HG03159 (cell line): ENCODE data around the gene RNF126.
A peak's percentile ranks its signal among the peaks of the same experiment; 100 is the strongest.
"Not testable (repeated sequence)": the region's sequence is repeated elsewhere in the genome, so short reads cannot be mapped to it uniquely, and the experiment has no call there.

Source experiments
- ATAC-seq: cut with Tn5 transposase; IDR thresholded peaks from one replicate; pipeline ENCODE4 v1.9.1; 2021; ENCODE audit warnings: mild to moderate bottlenecking, moderate library complexity; ENCODE audit not compliant: unreplicated experiment

Gene RNF126

DNA sequence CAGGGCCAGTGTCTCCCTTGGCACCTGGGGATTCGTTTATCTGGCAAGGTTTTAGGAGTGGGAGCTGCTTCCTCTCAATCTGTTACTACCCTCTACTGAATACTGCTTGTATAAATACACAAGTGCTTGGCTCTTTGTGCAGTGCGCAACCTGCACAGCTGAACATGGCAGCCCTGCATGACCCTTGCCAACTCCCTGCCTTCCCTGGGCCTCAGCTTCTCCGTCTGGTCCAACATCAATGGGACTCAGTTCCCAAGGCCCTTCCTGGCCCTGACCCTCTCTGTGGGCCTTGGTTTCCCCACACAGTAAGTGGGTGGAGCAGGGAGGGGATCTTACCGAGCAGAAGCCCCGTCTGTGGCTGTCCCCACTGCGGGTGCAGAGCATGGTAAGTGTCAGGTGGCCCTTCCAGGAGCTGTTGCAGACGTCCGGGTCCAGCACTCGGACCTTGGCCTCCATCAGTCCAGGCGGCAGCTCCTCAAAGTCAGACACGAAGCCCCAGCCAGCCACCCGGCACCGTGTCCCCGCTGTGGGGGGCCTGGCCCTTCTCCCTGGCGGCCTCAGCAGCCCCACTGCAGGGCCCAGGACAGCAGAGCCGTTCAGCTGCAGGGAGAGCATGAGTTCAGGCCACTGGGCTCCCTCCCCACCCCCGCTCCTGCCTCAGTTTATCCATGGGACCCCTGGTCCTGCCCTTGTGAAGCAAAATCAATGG lies 23.7 kb upstream of the RNF126 start:
- ATAC-seq, result no peak

DNA sequence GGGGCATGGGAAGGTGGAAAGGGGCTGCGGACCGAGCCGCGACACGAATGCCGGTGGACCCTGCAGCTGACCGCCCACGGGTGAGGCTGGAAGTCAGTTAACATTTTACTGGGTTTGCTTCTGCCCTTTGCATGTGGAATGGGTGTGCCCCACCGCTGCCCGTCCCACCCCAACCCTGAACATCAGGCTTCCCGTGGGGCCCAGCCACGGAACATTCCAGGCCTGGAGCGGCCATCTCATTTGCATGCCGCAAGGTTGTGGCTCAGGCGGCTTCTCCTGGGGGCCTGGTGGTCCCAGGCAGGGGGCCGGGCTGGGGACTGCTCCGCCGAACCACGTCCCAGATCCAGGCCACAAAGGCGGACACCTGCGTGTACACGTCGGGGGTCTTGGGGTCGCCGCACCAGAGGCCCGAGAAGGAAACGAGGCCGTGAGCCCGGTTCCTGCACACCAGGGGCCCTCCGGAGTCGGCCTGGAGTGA lies 22.5 kb upstream of the RNF126 start:
- ATAC-seq, result no peak

DNA sequence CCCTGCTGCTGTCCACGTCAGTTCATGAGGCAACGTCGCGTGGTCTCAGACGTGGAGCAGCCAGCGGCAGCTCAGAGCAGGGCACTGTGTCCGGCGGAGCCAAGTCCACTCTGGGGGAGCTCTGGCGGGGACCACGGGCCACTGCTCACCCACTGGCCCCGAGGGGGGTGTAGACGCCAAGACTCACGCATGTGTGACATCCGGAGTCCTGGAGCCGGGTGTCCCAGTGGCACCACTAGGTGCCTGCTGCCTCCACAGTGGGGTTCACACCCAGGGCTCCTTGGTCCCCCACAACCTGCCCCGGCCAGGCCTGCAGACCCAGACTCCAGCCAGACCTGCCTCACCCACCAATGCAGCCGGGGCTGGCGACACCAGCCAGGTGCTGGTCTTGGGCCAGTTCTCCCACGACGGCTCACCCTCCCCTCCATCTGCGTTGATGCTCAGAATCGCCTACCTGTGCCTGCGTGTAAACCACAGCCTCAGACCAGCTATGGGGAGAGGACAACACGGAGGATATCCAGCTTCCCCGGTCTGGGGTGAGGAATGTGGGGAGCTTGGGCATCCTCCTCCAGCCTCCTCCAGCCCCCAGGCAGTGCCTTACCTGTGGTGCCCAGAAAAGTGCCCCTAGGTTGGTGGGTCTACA lies 19.8 kb upstream of the RNF126 start:
- no peak for ATAC-seq

DNA sequence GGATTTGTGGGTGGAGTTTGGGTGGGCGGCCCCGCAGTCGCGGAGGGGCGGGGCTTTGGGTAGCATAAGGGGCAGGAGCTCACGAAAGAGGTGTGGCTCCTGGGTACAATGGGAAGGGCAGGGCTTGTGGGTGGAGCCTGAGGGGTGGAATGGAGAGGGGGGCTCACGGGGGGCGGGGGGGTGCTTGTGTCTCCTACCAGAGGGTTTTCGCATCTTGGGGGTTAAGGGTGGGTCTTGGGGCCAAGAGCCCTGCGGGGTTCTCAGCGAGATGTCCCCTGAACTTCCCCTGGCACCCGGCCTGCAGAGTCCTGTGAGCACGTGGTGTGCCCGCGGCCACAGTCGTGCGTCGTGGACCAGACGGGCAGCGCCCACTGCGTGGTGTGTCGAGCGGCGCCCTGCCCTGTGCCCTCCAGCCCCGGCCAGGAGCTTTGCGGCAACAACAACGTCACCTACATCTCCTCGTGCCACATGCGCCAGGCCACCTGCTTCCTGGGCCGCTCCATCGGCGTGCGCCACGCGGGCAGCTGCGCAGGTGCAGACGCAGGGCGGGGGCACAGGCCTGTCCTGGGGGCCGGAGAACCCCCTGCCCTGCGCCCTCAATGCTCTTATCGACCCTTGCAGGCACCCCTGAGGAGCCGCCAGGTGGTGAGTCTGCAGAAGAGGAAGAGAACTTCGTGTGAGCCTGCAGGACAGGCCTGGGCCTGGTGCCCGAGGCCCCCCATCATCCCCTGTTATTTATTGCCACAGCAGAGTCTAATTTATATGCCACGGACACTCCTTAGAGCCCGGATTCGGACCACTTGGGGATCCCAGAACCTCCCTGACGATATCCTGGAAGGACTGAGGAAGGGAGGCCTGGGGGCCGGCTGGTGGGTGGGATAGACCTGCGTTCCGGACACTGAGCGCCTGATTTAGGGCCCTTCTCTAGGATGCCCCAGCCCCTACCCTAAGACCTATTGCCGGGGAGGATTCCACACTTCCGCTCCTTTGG lies 18.3 kb upstream of the RNF126 start:
- ATAC-seq, result no peak

DNA sequence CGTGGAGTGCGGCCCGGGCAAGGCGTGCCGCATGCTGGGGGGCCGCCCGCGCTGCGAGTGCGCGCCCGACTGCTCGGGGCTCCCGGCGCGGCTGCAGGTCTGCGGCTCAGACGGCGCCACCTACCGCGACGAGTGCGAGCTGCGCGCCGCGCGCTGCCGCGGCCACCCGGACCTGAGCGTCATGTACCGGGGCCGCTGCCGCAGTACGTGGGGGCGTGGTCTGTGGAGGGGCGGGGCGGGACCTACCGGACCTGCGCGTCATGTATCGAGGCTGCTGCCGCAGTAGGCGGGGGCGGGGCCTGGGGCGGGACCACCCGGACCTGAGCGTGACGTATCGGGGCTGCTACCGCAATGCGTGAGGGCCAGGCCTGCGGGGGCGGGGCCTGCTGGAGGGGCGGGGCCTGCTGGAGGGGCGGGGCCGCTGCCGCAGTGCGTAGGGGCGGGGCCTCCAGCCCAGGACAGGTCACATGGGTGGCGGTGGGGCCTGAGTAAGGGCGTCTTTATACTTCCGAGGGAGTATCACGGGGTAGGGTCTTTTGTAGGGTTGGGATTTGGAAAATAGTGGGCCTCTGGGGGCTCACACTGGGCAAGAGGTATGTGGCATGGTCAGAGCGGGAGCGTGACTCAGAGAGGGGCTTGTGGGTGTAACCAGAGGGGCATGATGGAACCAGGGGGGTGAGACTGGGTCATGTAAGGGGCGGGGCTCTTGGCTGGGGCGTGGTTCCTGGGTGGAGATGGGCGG lies 17.4 kb upstream of the RNF126 start:
- peak; percentile 71 for ATAC-seq

DNA sequence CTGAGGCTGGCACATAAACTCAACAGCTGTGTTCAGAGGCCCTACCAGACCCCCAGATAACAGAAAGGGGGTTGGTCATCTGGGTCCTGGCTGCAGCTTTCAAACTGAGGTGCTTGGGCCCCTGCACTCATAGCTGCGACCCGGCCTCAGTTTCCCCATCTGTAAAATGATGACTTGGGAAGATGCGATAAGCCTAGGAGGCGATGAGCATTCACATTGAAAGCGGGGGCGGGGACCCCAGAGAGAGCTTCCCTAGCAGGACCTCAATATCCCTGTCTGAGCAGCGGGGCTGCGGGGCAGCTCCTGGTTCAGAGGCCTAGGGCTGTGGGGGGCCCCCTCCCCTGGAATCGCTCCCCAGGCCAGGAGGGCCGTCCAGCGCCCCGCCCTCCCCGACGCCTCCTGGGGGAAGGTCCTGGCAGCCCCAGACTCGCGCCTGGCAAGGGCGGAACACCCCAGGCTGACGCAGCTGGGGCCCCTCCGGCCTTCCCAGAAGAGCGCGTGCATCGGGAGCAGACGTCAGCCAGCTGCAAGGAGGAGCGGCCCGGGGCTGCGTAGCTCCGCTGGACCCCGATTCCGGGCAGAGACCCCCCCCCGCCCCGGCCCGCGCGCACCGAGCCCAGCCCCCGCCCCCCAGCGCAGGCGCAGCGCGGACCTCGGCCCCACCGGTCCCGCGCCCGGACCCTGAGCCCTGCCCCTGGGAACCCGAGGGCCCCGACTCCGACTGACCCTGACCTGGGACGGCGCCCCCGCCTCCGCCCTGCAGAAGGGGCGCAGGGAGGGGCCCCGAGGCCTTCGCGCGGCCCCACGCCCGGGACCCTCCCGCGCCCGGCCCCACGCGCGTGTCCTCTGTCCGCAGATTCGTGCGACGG lies 16.6 kb upstream of the RNF126 start:
- peak; percentile 9 for ATAC-seq

DNA sequence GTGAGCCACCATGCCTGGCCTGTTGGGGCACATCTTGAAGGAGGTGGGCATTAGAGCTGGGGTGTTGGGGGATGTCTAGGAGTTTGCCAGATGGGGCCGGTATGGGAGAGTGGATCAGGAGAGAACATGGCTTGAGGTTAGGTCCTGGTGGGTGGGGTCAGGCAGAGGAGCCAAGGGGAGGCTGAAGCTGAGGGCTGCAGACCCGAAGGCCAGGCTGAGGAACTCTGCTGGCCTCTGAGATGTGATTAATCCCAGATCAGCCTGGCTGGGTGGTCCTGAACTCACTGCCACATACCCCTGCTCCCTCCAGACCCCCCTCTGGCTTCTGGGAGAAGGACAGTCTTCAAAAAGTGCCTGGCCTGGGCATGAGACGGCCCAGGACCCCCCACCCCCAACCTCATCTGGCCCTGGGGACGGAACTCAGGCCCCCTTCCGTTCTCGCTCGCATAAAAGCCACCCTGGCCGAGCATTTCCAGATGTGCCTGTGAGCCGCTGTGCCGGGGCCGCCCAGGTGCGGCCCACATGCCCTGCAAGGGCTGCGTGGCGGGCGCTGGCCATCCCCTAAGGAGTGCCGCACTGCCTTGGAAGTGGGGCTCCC lies 15.9 kb upstream of the RNF126 start:
- ATAC-seq, result no peak

DNA sequence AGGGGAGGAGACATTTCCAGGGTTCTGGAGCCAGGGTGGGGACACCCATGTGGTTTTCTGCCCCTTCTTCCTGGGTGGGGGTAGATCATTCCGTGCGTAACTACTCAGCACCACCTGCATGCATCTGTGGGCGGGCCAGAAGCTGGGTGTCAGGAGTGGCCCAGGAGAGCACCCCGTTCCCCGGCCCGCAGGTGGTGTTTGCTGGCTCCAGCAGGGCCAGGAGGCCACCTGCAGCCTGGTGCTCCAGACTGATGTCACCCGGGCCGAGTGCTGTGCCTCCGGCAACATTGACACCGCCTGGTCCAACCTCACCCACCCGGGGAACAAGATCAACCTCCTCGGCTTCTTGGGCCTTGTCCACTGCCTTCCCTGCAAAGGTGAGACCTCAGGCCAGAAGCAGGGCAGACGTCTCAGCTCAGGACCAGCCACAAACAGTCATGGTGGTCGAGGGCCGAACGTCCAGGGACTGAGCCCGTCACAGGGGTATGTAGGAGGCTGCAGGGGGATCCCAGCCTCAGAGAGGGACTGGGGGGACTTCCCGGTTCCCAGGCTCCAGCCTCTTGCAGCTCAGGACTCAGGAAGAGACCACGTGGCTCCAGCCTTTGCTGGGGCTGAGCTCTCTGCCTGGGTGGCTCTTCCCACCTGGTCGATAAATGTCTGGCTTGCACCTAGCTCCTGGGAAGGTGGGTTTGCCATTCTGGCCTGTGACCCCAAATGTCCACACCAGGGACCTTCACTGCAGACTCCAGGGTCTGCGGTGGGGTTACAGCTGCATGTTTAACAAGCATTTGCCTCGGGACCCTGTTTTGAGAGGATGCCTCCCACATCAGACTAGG lies 14.8 kb upstream of the RNF126 start:
- ATAC-seq, result no peak

DNA sequence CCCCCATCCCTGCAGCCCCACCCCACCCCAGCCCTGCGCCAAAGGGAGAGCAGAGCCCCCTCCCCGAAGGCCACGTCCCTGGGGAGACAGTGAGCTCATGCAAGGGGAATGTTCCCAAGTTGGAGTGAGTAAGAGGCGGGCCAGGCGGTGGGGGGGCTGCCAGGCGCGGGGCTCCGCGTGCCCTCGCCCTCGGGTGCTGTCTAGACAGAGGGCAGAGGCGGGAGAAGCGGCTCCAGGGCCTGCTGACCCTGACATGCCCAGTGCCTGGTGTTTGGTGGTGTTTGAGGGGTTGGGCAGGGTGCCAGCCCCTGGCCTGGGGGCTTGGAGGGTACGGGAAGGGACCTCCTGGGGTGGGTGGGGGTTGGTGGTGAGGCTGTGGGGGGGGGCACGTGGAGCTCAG lies 14.2 kb upstream of the RNF126 start:
- ATAC-seq, result no peak

DNA sequence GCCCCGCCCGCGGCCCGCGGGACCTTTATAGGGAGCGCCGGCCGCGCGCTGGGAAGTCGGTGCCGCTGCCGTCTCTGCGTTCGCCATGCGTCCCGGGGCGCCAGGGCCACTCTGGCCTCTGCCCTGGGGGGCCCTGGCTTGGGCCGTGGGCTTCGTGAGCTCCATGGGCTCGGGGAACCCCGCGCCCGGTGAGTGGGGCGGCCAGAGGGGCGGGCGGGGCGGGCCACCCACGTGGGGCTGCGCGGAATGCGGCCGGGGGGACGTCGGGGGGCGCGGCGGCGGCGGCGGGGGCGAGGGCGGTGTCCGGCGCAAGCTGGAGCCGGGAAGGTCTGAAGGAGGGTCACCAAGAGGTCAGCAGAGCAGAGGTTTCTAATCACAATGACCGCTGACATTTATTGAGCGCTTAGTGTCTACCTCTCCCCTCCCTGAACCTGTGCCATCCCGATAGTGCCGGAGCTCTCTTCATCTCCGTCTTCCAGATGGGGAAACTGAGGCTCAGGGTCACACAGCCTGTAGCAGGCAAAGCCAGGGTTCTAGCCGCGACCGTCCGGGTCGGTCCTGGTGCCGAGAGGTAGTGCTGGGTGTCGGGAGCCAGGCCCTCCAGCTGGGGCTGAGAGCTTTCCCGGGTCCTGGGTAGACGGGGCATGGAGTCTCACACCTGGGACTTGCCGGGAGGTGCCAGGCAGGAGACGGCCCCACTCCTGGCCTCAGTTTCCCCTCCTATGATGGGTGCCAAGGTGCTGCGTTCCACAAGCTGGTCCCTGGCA lies 13.5 kb upstream of the RNF126 start, which contains the start of gene FSTL3:
FSTL3 (plus strand) TSS at position 54 of the 767 bp plus-strand sequence; CDS start at position 86, 32 bp downstream.
- ATAC-seq, result no peak

DNA sequence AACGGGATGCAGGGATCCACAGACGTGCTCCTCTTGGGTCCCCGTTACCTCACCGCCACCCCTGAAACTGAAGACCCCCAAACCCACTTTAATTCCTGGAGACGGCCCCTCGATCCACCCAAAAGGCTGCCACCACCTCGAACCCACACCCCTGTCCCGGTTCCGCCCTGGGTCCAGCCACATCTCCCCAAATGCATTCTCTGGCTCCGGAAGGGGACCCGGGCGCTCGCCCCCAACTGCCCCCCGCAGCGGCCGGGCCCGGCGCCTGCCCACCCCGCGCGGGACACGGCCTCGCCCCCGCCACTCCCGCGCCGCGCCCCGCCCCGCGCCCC lies 13.0 kb upstream of the RNF126 start:
- no peak for ATAC-seq

DNA sequence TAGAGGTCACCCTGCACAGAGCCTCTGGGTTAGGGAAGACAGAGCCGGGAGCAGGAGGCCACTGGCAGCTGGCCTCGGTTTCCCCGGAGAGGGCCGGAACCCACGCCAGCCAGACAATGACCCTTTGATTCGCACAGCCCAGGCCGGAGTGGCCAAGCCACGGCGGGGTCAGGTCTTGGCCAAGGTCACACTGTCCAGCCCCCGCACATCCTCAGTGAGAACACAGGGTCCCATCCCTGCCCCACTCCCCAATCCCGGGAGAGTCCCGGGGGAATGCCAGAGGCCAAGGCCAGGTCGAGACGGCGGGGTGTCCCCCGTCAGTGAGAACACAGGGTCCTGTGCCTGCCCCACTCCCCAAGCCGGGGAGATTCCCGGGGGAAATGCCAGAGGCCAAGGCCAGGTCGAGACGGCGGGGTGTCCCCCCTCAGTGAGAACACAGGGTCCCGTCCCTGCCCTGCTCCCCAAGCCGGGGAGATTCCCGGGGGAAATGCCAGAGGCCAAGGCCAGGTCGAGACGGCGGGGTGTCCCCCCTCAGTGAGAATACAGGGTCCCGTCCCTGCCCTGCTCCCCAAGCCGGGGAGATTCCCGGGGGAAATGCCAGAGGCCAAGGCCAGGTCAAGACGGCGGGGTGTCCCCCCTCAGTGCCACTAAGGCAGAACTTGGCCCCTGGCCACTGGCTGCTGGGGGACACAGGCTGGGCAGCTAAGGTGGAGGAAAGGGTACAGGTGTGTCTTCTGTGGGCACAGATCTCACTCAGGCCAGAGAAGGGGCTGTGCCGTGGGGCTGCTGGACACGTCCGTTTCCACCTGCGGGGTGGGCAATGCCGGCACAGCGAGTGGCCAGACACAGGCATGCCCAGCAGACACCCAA lies 11.5 kb upstream of the RNF126 start:
- no peak for ATAC-seq

DNA sequence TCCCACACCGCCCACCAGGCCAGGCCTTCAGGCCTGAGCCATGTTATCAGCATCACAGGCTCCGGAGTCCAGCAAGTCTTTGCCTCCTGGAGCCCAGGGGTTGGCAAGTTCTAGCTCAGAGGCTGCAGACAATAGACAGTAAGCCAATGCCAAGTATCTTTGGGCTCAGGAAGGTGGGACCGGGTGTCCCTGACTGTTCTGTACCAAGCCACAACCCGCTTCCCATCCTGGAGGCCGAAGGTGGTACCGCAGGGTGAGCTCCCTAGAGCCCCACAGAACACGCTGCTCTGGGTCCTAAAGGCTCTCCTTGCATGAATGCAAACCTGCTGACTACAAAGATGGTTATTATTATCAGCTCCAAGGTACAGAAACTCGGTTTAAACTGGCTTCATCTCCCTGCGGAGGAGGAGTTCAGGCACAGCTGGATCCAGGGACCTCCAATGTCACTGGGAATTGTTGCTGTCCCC lies 7.6 kb upstream of the RNF126 start:
- ATAC-seq, result no peak

DNA sequence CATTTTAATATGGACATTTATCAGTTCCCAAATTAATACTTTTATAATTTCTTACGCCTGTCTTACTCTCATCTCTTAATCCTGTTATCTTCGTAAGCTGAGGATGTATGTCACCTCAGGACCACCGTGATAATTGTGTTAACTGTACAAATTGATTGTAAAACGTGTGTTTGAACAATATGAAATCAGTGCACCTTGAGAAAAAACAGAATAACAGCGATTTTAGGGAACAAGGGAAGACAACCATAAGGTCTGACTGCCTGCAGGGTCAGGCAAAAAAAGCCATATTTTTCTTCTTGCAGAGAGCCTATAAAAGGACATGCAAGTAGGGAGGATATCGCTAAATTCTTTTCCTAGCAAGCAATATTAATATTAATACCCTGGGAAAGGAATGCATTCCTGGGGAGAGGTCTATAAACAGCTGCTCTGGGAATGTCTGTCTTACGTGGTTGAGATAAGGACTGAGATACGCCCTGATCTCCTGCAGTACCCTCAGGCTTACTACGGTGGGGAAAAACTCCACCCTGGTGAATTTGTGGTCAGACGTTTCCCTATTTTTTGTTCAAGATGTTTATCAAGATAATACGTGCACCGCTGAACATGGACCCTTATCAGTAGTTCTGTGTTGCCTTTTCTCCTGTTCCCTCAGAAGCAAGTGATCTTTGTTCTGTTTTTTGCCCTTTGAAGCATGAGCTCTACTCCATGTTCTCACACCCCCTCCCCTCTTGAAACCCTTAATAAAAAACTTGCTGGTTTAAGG lies 5.8 kb upstream of the RNF126 start:
- not testable (repeated sequence) for ATAC-seq

DNA sequence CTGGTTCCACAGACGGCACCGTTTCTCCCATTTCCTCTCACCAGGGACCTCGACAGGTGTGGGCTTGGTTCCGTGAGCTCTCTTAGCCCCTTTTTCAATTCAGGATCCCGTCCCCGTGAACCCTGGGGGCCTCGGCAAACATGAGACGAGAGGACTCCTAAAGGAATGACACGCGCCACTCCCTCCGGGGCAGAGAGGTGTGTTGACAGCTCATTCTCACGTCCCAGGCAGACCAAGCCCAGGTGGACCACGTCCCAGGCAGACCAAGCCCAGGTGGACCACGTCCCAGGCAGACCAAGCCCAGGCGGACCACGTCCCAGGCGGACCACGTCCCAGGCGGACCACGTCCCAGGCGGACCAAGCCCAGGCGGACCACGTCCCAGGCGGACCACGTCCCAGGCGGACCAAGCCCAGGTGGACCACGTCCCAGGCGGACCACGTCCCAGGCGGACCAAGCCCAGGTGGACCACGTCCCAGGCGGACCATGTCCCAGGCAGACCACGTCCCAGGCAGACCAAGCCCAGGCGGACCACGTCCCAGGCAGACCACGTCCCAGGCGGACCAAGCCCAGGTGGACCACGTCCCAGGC lies 4.1 kb upstream of the RNF126 start:
- ATAC-seq, result not testable (repeated sequence)
